Measurements from ENCODE around the gene AIRE.
"Not testable (repeated sequence)": the region's sequence is repeated elsewhere in the genome, so short reads cannot be mapped to it uniquely, and the experiment has no call there.

Gene AIRE

DNA sequence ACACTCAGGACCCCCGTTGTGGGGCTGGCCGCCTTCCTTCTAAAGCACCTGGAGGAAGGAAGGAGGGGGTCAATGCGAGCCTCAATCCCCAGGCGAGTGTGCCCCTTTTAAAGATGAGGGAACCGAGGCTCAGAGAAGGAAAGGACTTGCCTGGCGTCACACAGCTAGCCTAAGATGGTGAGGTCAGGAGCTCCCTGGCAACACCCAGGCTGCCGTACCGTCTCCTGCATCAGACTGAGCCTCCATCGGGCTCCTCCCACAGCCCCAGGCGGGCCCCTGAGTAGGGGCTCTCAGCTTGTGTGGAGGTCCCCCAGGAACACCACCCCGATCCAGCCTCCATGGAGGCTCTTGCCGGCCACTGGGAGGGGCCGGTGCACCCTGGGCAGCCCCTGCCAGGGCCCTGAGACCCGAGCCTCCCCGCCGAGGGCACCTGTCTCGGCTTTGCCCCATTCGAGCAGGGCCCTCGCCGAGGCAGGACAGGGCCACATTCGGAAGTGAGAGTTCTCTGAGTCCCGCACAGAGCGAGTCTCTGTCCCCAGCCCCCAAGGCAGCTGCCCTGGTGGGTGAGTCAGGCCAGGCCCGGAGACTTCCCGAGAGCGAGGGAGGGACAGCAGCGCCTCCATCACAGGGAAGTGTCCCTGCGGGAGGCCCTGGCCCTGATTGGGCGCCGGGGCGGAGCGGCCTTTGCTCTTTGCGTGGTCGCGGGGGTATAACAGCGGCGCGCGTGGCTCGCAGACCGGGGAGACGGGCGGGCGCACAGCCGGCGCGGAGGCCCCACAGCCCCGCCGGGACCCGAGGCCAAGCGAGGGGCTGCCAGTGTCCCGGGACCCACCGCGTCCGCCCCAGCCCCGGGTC lies at the start of gene AIRE:
Gene AIRE (plus strand): TSS at position 739 of the 855 bp plus-strand sequence. CDS start 131 bp downstream, outside the sequence.
- H3K27me3 ChIP-seq (ENCODE audit: control insufficient read depth, insufficient read depth, low read length), result no peaks in the 10 kb centered on the region

GRCh38 chr21:44240353-44240752 lies 45.3 kb upstream of the AIRE start:
- H3K4me1 ChIP-seq; H3K9me3 ChIP-seq (ENCODE audit: control insufficient read depth, low read length); H3K4me3 ChIP-seq (ENCODE audit: low read depth, low read length); H3K79me2 ChIP-seq; H3K36me3 ChIP-seq (ENCODE audit: control insufficient read depth, insufficient read depth, low read length); H3K4me2 ChIP-seq (ENCODE audit: low read length); H2AFZ ChIP-seq; H3K27me3 ChIP-seq (ENCODE audit: control insufficient read depth, insufficient read depth, low read length); H3K9ac ChIP-seq; H3K27ac ChIP-seq: not testable (repeated sequence)

More for the DNA sequence above, at the start of gene AIRE:
- H3K9ac ChIP-seq, result no peak within 1 kb of the TSS
- H3K4me3 ChIP-seq (ENCODE audit: low read depth, low read length), result no peak within 1 kb of the TSS
- no peak for TF ChIP-seq CTCF (IDR thresholded peaks at IDR 0.05)
- H2AFZ ChIP-seq, result peak within 1 kb of the TSS; percentile 33
- H3K79me2 ChIP-seq, result no peaks in the 10 kb centered on the region
- H3K9me3 ChIP-seq (ENCODE audit: control insufficient read depth, low read length), result no peaks in the 10 kb centered on the region
- H3K27ac ChIP-seq, result no peak within 1 kb of the TSS
- H3K36me3 ChIP-seq (ENCODE audit: control insufficient read depth, insufficient read depth, low read length), result no peaks in the 10 kb centered on the region
- no peaks in the 10 kb centered on the region for H3K4me1 ChIP-seq
- peak within 1 kb of the TSS; percentile 35 for H3K4me2 ChIP-seq (ENCODE audit: low read length)

DNA sequence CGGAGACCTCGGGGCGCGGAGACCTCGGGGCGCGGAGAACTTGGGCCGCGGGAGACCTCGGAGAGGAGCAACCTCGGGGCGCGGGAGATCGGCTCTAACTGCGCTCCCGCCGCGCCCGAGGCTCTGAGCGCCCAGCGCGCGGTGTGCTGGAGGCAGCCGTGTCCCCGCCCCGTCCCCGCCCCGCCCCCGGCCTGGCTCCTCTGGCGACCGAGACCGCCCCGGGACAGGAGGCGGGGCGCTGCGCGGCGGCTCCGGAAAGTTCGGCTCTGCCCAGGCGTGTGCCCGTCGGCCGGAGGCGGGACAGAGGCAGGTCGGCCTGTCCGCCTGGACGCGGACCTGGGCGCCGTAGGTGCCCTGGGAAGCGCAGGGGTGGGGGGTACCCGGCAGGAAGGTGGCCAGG lies 44.8 kb upstream of the AIRE start, which contains the start of gene ICOSLG:
Gene ICOSLG (minus strand): TSS at position 102 of the 400 bp plus-strand sequence. CDS start 126 bp downstream, outside the sequence.
- H3K4me1 ChIP-seq; H3K9me3 ChIP-seq (ENCODE audit: control insufficient read depth, low read length); H3K27me3 ChIP-seq (ENCODE audit: control insufficient read depth, insufficient read depth, low read length); H3K9ac ChIP-seq; H3K36me3 ChIP-seq (ENCODE audit: control insufficient read depth, insufficient read depth, low read length); H3K4me3 ChIP-seq (ENCODE audit: low read depth, low read length); H2AFZ ChIP-seq; H3K4me2 ChIP-seq (ENCODE audit: low read length); H3K27ac ChIP-seq; H3K79me2 ChIP-seq: not testable (repeated sequence)

GRCh38 chr21:44241281-44241680 lies 44.4 kb upstream of the AIRE start:
- H3K4me1 ChIP-seq; H3K4me3 ChIP-seq (ENCODE audit: low read depth, low read length); H3K79me2 ChIP-seq; H3K36me3 ChIP-seq (ENCODE audit: control insufficient read depth, insufficient read depth, low read length); H3K4me2 ChIP-seq (ENCODE audit: low read length); H3K9ac ChIP-seq; H3K27me3 ChIP-seq (ENCODE audit: control insufficient read depth, insufficient read depth, low read length); H2AFZ ChIP-seq; H3K27ac ChIP-seq; H3K9me3 ChIP-seq (ENCODE audit: control insufficient read depth, low read length): not testable (repeated sequence)

- not testable (repeated sequence) for H3K4me2 ChIP-seq (ENCODE audit: low read length); H3K27ac ChIP-seq; H3K36me3 ChIP-seq (ENCODE audit: control insufficient read depth, insufficient read depth, low read length); H3K4me3 ChIP-seq (ENCODE audit: low read depth, low read length); H2AFZ ChIP-seq; H3K27me3 ChIP-seq (ENCODE audit: control insufficient read depth, insufficient read depth, low read length); H3K79me2 ChIP-seq; H3K4me1 ChIP-seq; H3K9ac ChIP-seq; H3K9me3 ChIP-seq (ENCODE audit: control insufficient read depth, low read length)
These were observed 41.7 kb upstream of the AIRE start for GRCh38 chr21:44243980-44244379.

DNA sequence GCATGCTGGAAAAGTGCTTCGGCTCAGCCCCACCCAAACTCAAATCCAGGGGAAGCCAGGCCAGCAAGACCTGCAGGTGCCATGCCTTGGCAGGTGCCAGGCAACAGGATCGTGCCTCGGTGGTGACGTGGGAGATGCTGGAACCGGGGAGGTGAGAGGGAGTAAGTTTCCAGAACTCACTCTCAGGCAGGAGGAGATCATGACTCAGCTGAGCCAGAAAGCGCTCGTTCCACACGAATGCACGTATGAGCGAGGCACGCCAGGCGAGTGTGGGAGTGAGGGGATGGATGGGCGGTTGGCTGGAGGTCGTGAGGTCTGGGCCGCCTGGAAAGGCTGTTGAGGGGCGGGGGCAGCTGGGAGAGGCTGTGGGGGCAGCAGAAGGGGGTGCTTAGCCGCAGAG lies 37.8 kb upstream of the AIRE start:
- H3K79me2 ChIP-seq; H3K27me3 ChIP-seq (ENCODE audit: control insufficient read depth, insufficient read depth, low read length); H3K4me3 ChIP-seq (ENCODE audit: low read depth, low read length); H3K27ac ChIP-seq; H3K9ac ChIP-seq; H3K9me3 ChIP-seq (ENCODE audit: control insufficient read depth, low read length); H3K4me1 ChIP-seq; H3K4me2 ChIP-seq (ENCODE audit: low read length); H3K36me3 ChIP-seq (ENCODE audit: control insufficient read depth, insufficient read depth, low read length); H2AFZ ChIP-seq: not testable (repeated sequence)

DNA sequence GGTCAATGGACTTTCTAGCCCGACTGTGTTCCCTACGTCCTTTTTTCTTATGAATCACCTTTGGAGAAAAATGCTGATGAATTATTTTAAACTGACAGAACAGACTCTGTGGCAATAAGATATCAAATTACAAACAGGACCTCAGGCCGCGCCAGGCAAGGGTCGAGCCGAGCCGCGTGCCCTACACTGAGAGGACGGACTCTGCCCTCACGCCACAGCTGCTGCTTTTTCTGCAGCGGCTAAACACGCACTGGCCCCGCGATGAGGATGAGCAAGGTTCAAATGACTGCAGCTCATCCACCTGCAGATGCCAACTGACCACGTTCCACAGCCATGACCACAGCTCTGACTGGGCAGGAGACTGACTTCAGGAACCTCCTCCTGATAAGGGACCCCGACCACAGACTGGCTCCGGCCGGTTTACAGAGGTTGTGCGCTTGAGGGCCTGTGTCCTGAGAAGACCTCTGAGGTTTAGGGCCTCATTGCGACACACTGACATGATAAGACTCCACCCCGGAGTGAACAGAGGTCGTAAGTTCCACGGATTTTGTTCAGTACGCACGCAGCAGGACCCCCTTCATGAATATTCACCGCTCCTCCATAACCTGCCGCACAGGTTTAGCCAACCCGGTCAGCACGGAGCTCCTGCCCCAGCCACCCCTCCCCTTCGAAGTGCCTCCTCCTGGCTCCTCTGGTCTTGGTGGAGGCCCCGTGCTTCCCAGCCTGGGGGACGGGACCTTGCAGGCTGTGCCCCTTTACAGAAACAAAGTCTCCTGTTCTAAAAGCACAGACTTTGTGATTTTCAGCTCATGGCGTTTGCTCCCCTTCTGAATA lies 36.3 kb upstream of the AIRE start:
- not testable (repeated sequence) for H3K9ac ChIP-seq; H3K36me3 ChIP-seq (ENCODE audit: control insufficient read depth, insufficient read depth, low read length); H3K27ac ChIP-seq; H3K9me3 ChIP-seq (ENCODE audit: control insufficient read depth, low read length); H3K79me2 ChIP-seq; H3K4me3 ChIP-seq (ENCODE audit: low read depth, low read length); H3K4me2 ChIP-seq (ENCODE audit: low read length); H3K4me1 ChIP-seq; H2AFZ ChIP-seq; H3K27me3 ChIP-seq (ENCODE audit: control insufficient read depth, insufficient read depth, low read length)
